HG03457 (cell line): ENCODE data around the gene SHQ1.

Source experiments
- ATAC-seq: cut with Tn5 transposase; IDR thresholded peaks from one replicate; pipeline ENCODE4 v1.9.1; 2021; ENCODE audit warnings: moderate number of reproducible peaks; ENCODE audit not compliant: unreplicated experiment

SHQ1 gene

DNA sequence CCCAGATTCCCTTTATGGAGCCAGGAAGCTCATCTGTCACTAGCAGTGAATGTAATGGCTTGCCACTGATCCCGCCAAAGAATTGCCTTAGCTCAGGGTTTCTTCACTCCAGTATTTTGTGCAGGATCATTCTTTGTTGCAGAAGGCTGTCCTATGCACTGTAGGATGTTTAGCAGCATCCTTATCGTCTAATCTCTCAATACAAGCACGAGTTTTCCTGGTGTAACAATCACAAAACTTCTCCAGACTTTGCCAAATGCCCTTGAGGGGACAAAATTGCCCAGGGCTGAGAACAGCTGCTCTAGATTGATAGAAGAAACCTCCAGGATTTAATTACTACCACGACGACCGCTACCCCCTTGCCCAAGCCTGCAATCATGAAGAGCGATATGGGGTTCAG is 6.8 kb upstream of the SHQ1 start:
- ATAC-seq = no peak

DNA sequence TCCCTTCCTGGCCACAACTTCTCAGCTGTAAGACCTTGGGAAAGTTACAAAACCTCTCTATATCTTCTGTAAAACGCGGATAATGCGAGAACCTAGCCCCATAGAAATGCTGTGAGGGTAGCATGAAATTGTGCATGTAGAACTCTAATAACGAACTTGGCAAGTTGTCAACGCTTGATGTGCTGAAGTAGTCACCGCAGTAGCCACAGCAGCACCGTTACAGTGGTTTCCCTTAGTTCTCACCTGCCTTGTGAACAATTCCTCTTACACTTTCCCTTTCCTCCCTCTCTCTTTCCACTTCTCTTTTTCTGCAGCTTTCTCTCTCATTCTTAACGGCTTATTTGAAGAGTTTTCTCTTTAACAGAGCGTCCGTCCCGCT is 447 bp upstream of the SHQ1 start:
- ATAC-seq = peak; percentile 40

DNA sequence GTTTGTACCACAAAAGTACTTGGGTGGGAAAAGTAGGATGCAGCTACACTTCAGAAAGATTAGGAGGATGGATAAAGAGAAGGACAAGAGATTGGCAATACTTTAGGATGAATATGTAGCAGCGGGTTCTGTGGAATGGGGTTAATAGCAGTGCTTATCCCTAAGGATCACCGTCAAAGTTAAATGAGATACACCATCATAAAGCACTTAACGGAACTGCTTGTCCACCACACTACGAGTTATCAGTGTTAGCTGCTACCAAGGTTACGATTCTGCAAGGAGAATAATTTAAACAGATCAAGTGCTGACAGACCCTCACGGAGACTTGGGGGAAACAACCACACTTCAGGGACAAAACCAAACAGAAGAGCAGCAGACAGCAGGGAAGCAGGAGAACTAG is 963 bp downstream of the SHQ1 start:
- no peak for ATAC-seq

DNA sequence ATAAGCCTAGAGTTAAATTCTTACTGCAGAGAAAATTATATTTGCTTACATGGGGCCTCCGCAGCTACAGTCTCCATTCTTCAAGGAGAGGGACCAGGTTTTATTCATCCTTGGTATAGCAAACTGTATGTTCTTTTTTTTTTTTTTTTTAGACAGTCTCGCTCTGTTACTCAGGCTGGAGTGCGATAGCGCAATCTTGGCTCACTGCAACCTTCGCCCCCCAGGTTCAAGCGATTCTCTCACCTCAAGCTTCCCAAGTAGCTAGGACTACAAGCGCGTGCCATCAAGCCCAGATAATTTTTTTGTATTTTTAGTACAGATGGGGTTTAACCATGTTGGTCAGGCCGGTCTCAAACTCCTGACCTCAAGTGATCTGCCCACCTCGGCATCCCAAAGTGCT is 2.1 kb downstream of the SHQ1 start:
- ATAC-seq = no peak

DNA sequence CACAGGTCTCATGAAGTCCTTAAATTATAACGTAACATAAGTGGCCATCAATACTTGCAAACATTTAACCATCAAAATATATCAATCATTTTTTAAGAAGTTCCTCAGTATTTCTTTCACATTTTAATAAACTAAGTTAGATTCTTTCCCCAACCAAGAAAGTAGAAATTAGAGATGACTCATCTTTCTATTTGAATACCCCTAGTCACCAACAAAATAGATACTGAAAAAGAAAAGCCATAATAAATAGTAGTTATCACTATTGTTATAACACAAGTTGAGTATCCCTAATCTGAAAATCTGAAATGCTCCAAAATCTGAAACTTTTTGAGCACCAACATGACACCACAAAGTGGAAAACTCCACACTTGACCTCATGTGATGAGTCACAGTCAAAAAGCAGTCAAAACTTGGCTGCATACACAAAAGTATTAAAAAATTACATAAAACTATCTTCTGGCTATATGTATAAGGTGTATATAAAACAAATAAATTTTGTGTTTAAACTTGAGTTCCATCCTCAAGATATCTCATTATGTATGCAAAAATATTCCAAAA is 3.7 kb downstream of the SHQ1 start:
- no peak for ATAC-seq

DNA sequence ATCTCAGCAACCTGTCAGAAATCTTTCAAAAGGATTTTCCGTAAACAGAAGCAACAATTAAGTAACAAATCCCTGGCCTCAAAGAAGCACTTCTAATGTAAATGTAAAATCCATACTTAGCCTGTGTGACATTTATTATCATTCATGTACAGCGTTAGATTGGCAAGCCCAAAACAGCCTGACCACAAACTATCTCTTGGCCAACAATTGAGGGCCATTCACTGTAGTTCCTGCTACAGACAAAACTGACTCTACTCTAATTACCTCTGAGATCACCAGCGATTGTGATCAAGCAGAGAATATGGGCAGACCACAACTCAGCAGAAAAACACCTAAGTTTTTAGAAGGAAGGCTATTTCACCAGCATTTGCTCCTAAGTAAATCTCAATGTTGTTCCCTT is 9.2 kb downstream of the SHQ1 start:
- no peak for ATAC-seq

DNA sequence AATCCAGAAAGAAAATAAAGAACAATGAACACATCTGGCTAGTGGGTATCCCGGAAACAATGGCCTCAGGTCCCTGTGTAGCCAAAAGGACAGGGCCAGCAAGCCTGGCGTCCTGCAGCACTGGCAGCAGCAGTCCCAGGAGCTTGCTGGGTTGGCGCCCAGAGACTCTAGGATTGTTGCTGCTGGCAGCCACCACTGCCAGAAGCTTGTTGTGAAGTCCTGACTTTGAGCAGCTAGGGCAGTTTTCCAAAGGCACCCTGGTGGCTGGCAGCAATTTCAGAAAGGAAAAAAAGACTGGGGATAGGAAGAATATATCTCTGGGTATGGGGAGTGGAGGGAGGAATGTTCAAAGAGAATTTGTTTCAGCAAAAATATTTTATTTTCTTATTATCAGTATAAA is 11.3 kb downstream of the SHQ1 start:
- no peak for ATAC-seq

DNA sequence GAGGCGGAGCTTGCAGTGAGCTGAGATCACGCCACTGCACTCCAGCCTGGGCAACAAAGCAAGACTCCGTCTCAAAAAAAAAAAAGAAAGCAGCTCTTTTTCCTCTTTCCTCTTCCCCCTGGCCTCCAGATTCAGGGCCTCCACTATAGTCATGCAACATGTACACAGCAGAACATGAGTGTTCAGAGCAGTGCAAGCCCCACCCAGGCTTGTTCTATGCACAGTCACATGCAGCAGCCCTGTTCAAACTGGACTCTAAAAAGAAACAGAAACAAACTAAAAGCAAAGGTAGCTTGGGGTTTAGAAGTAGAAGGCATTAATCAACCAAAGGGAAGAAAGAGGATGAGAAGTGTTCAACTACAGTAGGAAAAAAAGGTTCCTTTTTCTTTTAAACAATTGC is 11.8 kb downstream of the SHQ1 start:
- ATAC-seq = no peak

DNA sequence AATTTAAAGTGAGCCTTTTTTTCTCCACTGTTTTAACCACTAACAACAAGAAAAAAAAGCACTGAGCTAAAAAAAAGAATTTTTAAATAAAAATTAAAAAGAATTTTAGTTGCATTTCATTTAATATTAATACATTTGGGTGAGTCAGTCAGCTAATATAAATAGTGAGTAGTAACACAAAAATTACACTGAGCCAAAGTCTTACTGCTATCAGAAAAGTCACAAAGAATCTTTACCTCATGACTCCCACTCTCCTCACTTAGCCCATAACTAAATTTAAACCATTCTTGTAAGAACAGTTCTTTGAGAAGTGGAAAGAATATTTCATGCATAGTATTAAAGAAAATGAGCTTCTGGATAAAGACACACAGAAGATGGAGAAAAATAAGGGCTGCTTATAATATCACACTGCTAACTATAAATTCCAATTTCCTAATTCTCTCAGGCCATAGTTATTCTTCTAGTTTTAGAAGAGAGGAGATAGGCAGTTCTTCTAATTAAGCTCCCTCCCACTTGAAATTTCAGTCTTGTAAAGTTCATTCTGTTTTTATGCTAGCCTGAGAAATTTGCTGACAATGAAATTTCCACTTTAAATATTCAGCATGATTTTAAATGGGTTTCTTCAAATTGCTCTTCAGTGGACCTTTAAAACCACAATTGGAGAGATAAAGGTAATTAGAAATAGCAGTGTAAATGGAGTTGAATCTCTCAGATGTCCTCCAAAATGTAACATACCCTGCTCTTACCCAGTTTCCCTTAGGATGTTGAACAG is 17.6 kb downstream of the SHQ1 start:
- ATAC-seq = no peak

DNA sequence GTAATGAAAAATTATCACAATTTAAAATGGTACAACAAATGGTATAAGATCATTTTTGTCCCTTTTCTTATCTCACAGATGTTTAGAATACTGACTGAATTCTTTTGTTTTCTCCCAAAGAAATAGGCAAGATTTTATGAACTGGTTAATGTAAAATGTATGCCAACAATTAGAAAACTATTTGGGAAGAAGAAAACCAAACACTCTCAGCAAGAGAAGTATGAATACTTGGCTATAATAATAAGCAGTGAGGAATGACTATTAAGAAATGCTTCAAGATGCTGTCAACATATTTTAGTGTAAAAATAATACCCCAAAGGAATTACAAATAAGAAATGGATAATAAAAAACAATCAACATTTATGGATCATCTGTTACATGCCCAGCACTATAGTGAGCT is 18.5 kb downstream of the SHQ1 start:
- ATAC-seq = no peak

DNA sequence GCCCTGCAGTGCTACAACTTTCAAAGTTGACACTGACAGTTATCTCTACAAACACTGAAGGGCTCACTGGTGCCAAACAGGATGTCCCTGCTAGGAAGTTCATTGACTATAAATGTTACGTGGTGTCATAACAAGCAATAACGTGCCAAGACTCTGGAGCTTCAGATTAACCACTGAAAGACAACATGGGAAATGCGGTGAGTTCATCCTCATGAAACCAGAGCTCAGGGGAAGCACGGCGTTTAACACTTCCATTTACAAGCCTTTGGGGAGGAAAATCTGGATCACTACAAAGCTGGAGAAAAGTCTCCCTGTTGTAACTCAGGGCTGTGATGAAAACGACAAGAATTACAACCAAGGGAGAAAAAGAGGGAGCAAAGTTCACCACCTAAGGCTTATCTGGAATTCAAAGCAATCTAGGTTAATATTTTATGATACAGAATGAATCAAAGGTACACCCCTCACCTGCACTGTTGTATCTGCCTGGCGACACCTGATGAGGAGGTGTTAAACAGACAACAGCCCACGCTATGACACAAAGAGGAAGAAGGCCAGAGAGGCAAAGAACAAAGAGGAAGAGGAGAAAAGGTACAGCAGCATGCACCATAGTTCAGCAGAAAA is 27.0 kb downstream of the SHQ1 start:
- no peak for ATAC-seq

DNA sequence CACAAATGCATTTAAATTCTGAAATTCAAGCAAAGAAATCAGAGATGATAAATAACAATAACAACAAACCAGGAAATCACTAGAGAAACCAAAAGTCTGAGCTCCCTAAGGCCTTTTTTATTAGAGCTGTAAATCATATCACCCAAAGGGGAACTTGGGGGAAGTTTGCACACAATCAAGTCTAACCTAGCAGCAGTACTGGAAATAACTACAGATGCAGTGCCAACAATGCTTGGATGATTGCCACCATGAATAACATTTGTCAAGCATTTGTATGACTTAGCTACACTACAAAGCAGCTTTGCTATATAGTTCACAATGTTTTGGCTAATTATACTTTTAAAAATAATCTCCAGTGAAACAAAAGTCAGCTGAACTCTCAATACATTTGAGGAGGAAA is 27.8 kb downstream of the SHQ1 start:
- ATAC-seq = no peak

DNA sequence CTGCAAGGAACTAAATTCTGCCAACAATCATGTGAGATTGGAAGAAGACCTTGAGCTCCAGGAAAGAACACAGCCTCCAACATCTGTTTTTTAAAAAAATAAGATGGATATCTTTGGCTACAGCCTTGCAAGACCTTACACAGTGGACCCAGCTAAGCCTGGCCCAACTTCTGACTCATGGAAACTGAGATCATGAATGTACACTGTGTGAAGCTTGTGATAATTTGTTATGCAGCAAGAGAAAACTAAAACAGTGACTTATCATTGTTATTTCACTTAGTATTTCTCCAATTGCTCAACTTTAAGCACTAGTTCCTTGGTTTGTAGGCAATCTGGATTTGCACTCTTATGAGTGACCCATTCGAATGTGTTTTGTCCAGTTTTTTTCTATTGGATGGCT is 29.3 kb downstream of the SHQ1 start:
- no peak for ATAC-seq

DNA sequence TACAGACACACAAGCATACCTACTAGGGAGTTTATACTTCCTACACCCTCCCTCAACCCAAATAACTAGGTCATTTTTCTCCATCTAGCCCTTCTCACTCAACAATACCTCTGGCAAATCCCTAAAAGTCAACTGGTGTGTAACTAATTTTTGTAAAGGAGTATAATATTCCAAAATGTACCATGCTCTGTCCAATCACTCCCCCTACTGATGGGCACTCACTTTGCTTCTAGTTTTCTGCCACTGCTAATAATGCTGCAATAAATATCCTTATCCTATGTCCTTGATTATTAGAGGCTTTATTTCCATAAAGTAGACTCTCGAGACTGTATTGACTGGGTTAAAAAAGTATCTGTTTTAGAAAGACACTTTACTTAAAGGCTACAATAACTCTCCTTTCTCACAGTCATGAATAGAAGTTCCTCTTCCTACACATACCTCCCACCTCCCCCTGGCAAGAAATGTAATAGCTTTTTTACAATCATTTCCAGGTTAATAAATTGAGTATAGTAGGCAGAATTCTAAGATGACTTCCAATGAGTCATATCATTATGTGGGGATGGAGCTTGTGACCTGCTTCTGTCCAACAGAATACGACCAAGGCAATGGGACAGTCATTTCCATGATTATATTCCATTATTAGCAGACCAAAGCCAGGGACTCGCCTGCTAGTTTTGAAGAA is 30.0 kb downstream of the SHQ1 start:
- ATAC-seq = no peak

DNA sequence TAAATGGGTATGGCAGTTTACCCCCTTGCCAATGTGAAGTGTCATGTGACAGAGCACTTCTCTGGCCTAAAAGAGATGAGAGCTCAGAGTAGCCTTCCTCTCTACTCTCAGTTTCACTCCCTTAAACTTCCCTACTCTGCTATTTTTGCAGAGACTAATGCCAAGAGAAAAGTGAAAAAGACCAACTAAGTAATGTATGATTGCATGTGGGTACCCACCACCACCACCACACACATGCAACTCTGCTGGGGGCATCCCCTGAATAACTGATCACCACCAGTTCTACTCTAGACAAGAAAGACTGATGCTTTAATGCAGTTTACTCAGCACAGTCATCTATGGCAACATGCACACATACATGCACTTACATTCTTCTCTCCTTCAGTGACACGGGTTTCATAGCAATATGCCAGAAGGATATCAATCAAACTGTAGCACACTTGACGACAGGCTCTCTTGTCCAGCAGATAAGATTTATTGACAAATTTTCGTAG is 31.3 kb downstream of the SHQ1 start:
- ATAC-seq = peak; percentile 64

DNA sequence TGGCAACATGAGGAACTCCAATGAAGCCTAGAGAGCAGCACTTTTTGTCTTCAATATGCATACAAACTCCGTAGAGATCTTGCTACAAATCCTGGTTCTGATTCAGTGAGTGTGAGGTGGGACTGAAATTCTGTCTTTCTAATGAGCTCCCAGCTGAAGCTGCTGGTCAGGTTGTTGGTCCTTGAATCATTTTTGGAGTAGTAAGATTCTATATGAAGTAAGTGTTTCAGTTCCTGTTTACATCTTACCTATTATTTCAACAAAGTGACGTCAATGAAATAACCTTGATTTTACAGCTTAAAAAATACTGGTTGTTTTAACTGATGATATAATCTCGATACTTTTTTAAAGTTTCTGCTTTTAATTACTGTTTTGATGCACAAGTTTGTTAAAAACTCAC is 33.9 kb downstream of the SHQ1 start:
- no peak for ATAC-seq

DNA sequence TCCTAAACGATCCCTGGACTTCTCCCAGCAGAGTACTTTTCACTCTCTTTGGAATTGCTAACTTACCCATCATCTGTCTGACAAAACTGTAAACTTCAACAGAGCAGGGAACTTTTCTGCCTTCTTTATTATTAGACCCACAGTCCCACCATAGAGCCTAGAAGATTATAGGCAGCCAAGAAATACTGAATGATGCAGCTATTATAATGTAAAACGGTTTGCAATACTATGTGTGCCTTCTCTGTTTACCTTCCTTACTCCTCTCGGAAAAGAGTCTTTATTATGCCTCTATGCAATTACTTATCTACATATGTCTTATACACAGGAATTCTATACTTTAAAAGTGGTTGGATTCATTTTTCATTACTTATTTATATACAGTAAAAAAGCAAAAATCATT is 36.0 kb downstream of the SHQ1 start:
- no peak for ATAC-seq

DNA sequence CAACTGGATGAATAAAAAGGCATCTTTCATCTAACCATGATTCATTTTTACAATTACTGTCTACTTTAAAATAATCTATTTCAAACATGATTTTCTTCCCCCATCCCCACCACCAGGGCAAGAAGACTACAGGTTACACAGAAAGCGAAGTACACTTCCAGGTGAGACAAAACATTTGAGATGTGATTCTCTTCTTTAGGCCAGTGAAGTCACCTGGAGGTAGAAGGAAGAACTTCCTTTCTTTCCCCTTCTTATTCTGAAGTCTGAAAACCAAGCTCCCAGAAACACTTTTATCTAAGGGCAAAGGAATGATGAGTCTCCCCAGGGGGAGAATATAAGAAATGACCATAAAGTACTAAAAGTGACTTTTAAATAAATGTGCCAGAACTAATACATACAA is 36.7 kb downstream of the SHQ1 start:
- no peak for ATAC-seq

DNA sequence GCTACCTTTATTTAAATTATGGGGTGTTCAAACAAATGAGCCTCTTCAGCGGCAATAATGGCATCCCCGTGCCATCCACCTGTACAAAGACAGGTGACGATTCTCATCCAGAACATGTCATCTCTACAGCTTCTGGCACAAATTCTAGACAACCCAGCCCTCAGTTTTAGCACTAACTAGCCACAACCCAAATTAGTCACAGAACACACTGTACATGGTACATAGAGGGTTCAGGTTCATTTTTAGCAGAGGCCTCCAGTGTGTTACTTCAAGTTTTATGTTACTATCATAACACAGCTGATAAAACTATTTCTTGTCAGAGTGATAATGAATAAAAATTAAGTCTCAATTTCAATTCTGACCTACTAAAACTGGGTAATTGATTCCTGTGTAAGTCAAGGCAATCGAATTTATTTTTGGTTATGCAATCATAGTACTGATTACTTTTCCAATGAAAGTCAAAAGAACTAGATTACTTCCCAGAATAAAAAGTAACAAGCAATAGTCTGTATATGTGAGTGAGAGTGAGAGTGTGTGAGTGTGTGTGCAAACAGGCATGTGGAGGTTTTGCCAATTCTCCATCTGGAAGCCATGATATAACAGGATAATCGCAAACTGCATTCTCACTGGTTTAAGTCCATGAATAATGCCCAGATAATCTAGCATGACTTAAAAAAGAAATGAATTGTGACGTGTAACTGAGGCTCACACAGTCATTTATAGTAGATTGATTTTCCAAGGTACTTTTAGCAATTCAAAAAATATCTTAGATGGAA is 37.4 kb downstream of the SHQ1 start:
- ATAC-seq = no peak

DNA sequence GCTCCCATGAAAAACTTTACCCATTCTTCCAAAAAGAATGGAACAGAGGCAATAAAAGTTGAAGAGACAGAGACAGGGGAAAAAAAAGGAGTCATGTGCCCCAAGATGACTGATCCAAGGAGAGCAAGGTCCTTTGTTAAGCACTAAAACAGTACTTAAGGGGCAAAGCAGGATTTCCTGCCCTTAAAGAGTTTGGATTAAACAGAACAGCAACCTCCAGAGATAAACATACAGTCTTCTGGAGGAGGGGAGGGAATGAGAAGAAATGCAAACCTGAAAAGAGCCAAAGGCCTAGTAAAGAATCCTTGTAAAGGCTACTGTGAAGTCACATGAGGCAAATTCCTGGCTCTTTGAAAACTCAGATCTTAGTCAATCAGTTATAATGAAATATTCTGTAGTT is 38.2 kb downstream of the SHQ1 start:
- no peak for ATAC-seq

DNA sequence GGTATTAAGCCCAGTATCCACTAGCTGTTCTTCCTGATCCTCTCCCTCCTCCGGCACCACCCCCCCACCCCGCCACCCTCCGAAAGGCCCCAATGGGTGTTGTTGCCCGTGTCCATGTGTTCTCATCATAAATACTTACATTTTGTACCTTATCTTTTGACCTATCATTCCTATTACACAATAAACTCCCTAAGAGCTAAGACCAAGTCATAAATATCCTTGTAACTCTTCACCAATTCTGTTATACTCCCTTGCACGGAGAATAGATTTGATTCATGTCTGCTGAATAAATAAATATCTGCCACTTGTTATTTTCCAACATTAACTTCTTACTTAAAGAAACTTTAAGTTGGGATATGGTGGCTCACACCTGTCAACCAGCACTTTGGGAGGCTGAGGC is 43.9 kb downstream of the SHQ1 start:
- ATAC-seq = no peak
